NB4 (cell line): Measurements from ENCODE around the gene MICU1.
"Not testable (repeated sequence)": the region's sequence is repeated elsewhere in the genome, so short reads cannot be mapped to it uniquely, and the experiment has no call there.

ENCODE experiments used
- DNase-seq: peaks from one replicate; pipeline ENCODE4 v3.0.0; 2010; ENCODE audit warnings: low read depth
- H3K4me3 ChIP-seq: one replicate; pipeline ENCODE4 v1.5.1; 2011; ENCODE audit warnings: mild to moderate bottlenecking, low read depth, low read length, moderate library complexity
- CTCF ChIP-seq: IDR thresholded peaks from one replicate; pipeline ENCODE4 v1.5.1; 2012; ENCODE audit warnings: low read depth, low read length
- MYC ChIP-seq: IDR thresholded peaks from 2 replicates; pipeline ENCODE4 v1.6.1; 2011; ENCODE audit warnings: low read depth, low read length
- POLR2A ChIP-seq: IDR thresholded peaks from 2 replicates; pipeline ENCODE4 v1.6.1; 2011; ENCODE audit warnings: mild to moderate bottlenecking; ENCODE audit not compliant: insufficient read length; ENCODE audit errors: extremely low read depth
- TF ChIP-seq, protein P1 (sequence below): IDR thresholded peaks from 2 replicates; pipeline ENCODE4 v1.6.1; 2011; ENCODE audit warnings: low read depth, low read length

Gene MICU1

GRCh38 chr10:72348282-72348681 lies 277.6 kb downstream of the MICU1 start:
- TF ChIP-seq CTCF (no peak), MYC (no peak)
- H3K4me3 ChIP-seq = no peak overlapping the region
- no peak for DNase-seq

DNA sequence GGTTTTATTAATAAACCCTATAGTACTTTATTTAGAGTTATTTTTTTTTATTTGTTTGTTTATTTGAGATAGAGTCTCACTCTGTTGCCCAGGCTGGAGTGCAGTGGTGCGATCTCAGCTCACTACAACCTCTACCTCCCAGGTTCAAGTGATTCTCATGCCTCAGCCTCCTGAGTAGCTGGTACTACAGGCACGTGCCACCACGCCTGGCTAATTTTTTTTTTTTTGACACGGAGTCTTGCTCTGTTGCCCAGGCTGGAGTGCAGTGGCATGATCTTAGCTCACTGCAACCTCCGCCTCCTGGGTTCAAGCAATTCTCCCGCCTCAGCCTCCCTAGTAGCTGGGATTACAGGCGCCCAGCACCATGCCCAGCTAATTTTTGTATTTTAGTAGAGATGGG lies 279.8 kb downstream of the MICU1 start:
- H3K4me3 ChIP-seq, DNase-seq: not testable (repeated sequence)

GRCh38 chr10:72344932-72345331 lies 280.9 kb downstream of the MICU1 start:
- no peak overlapping the region for H3K4me3 ChIP-seq
- TF ChIP-seq, protein P1, sequence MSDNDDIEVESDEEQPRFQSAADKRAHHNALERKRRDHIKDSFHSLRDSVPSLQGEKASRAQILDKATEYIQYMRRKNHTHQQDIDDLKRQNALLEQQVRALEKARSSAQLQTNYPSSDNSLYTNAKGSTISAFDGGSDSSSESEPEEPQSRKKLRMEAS = no peak
- TF ChIP-seq CTCF = no peak
- no peak for TF ChIP-seq POLR2A
- no peak for TF ChIP-seq MYC
- DNase-seq = no peak

GRCh38 chr10:72342911-72343310 lies 283.0 kb downstream of the MICU1 start:
- DNase-seq = no peak
- H3K4me3 ChIP-seq = no peak overlapping the region
- no peak for TF ChIP-seq CTCF
- TF ChIP-seq MYC = no peak
- TF ChIP-seq, protein P1 = no peak
- no peak for TF ChIP-seq POLR2A

- DNase-seq = peak; percentile 74
- no peak overlapping the region for H3K4me3 ChIP-seq
- TF ChIP-seq POLR2A (no peak), MYC (peak; percentile 80), CTCF (peak; percentile 96)
- TF ChIP-seq, protein P1 = peak; percentile 83
These were observed 285.2 kb downstream of the MICU1 start for GRCh38 chr10:72340510-72341261.

GRCh38 chr10:72338180-72338579 lies 287.7 kb downstream of the MICU1 start:
- no peak overlapping the region for H3K4me3 ChIP-seq
- TF ChIP-seq MYC (no peak), POLR2A (no peak), CTCF (no peak)
- TF ChIP-seq, protein P1 = no peak
- no peak for DNase-seq
